ENCODE data around the gene AQP2.

GRCh38 chr12:49972129-49972528 is 21.6 kb downstream of the AQP2 start:
- TF ChIP-seq POLR2AphosphoS5 (IDR thresholded peaks at IDR 0.05; ENCODE audit: low read depth, low read length) = no peak
- TF ChIP-seq, protein P1, sequence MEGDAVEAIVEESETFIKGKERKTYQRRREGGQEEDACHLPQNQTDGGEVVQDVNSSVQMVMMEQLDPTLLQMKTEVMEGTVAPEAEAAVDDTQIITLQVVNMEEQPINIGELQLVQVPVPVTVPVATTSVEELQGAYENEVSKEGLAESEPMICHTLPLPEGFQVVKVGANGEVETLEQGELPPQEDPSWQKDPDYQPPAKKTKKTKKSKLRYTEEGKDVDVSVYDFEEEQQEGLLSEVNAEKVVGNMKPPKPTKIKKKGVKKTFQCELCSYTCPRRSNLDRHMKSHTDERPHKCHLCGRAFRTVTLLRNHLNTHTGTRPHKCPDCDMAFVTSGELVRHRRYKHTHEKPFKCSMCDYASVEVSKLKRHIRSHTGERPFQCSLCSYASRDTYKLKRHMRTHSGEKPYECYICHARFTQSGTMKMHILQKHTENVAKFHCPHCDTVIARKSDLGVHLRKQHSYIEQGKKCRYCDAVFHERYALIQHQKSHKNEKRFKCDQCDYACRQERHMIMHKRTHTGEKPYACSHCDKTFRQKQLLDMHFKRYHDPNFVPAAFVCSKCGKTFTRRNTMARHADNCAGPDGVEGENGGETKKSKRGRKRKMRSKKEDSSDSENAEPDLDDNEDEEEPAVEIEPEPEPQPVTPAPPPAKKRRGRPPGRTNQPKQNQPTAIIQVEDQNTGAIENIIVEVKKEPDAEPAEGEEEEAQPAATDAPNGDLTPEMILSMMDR (IDR thresholded peaks at IDR 0.05) = no peak

Measured in Panc1 (cell line).